ENCODE results near the gene BBS2. TPM values are rescaled to one million over a fixed set of nuclear protein-coding genes. Genes with fewer than 3 reads are reported as not detected.

The BBS2 gene
- total RNA-seq, 1 experiment from 2014 or later = 56.3 TPM

GRCh38 chr16:56518425-56518824, 1.4 kb downstream of the BBS2 start:
- Histone ChIP-seq H3K79me2 (ENCODE audit: low read depth) (peaks cover 32% of the 10 kb centered on the region), H3K9me2 (ENCODE audit: insufficient read depth) (no peaks in the 10 kb centered on the region), H3K4me2 (peak overlapping the region; percentile 97), H3K4me1 (replicated peaks; ENCODE audit: insufficient read depth) (peaks cover 30% of the 10 kb centered on the region), H4K20me1 (ENCODE audit: insufficient read depth) (peaks cover 4% of the 10 kb centered on the region; the same call in 1 of the 2 replicates), H3K36me3 (ENCODE audit: low read depth) (peaks cover 3% of the 10 kb centered on the region; the same call in 1 of the 2 replicates), H3K4me3 (no peak overlapping the region), H3K27ac (no peak overlapping the region), H3K9me3 (ENCODE audit: insufficient read depth, low read depth) (no peaks in the 10 kb centered on the region), H3K27me3 (ENCODE audit: insufficient read depth, low read depth) (no peaks in the 10 kb centered on the region), H2AFZ (no peak overlapping the region), H3F3A (ENCODE audit: insufficient read depth, low read depth) (peaks cover 15% of the 10 kb centered on the region)
- no TSS peak for BruUV-seq (replicated peaks)
- CTCF ChIA-PET = no interaction called here
- no peak for DNase-seq
- TF ChIP-seq, protein P1, sequence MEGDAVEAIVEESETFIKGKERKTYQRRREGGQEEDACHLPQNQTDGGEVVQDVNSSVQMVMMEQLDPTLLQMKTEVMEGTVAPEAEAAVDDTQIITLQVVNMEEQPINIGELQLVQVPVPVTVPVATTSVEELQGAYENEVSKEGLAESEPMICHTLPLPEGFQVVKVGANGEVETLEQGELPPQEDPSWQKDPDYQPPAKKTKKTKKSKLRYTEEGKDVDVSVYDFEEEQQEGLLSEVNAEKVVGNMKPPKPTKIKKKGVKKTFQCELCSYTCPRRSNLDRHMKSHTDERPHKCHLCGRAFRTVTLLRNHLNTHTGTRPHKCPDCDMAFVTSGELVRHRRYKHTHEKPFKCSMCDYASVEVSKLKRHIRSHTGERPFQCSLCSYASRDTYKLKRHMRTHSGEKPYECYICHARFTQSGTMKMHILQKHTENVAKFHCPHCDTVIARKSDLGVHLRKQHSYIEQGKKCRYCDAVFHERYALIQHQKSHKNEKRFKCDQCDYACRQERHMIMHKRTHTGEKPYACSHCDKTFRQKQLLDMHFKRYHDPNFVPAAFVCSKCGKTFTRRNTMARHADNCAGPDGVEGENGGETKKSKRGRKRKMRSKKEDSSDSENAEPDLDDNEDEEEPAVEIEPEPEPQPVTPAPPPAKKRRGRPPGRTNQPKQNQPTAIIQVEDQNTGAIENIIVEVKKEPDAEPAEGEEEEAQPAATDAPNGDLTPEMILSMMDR (conservative IDR thresholded peaks at IDR 0.05) = no peak
- no peak for TF ChIP-seq EZH2 (IDR thresholded peaks at IDR 0.05; ENCODE audit: low read depth)
- intact Hi-C loops (cut with micrococcal nuclease; ENCODE audit: unreplicated experiment) = loop anchor here (10.0 kb wide), 1 partner anchor 56 kb away; no protein-coding TSS in a partner anchor
- POLR2A ChIA-PET (ENCODE audit: unreplicated experiment) = interaction anchor here (0.7 to 0.8 kb wide), 2 partner anchors 139 to 332 kb away, joined by 5 to 7 read pairs; no protein-coding TSS in a partner anchor

- H4K20me1 ChIP-seq (ENCODE audit: insufficient read depth) = peaks cover 4% of the 10 kb centered on the region; the same call in 1 of the 2 replicates
- no peak for TF ChIP-seq EZH2 (IDR thresholded peaks at IDR 0.05; ENCODE audit: low read depth)
- TF ChIP-seq, protein P1 (conservative IDR thresholded peaks at IDR 0.05) = no peak
- intact Hi-C loops (cut with micrococcal nuclease; ENCODE audit: unreplicated experiment) = loop anchor here (10.0 kb wide), 1 partner anchor 58 kb away; no protein-coding TSS in a partner anchor
- peaks cover 15% of the 10 kb centered on the region for H3F3A ChIP-seq (ENCODE audit: insufficient read depth, low read depth)
- BruUV-seq (replicated peaks) = no TSS peak
- no peak overlapping the region for H3K4me3 ChIP-seq
- peaks cover 30% of the 10 kb centered on the region for H3K4me1 ChIP-seq (replicated peaks; ENCODE audit: insufficient read depth)
- no peak overlapping the region for H3K4me2 ChIP-seq
- no peaks in the 10 kb centered on the region for H3K9me2 ChIP-seq (ENCODE audit: insufficient read depth)
- H3K27me3 ChIP-seq (ENCODE audit: insufficient read depth, low read depth) = no peaks in the 10 kb centered on the region
- no peak overlapping the region for H2AFZ ChIP-seq
- peaks cover 40% of the 10 kb centered on the region for H3K79me2 ChIP-seq (ENCODE audit: low read depth)
- ChIA-PET POLR2A (ENCODE audit: unreplicated experiment) (no interaction called here), CTCF (no interaction called here)
- H3K9me3 ChIP-seq (ENCODE audit: insufficient read depth, low read depth) = no peaks in the 10 kb centered on the region
- no peak overlapping the region for H3K27ac ChIP-seq
- no peak for DNase-seq
- H3K36me3 ChIP-seq (ENCODE audit: low read depth) = peaks cover 14% of the 10 kb centered on the region
These were observed 2.6 kb downstream of the BBS2 start for GRCh38 chr16:56517206-56517605.

- no peaks in the 10 kb centered on the region for H3K27me3 ChIP-seq (ENCODE audit: insufficient read depth, low read depth)
- peaks cover 15% of the 10 kb centered on the region for H3F3A ChIP-seq (ENCODE audit: insufficient read depth, low read depth)
- DNase-seq = no peak
- intact Hi-C loops (cut with micrococcal nuclease; ENCODE audit: unreplicated experiment) = loop anchor here (10.0 kb wide), 1 partner anchor 59 kb away; no protein-coding TSS in a partner anchor
- ChIA-PET POLR2A (ENCODE audit: unreplicated experiment) (no interaction called here), CTCF (interaction anchor here (1.2 kb wide), 1 partner anchor 186 kb away, joined by 7 read pairs; no protein-coding TSS in a partner anchor)
- BruUV-seq (replicated peaks) = no TSS peak
- H3K4me1 ChIP-seq (replicated peaks; ENCODE audit: insufficient read depth) = peaks cover 29% of the 10 kb centered on the region
- H3K9me3 ChIP-seq (ENCODE audit: insufficient read depth, low read depth) = no peaks in the 10 kb centered on the region
- peaks cover 40% of the 10 kb centered on the region for H3K79me2 ChIP-seq (ENCODE audit: low read depth)
- TF ChIP-seq, protein P1 (conservative IDR thresholded peaks at IDR 0.05) = no peak
- TF ChIP-seq EZH2 (IDR thresholded peaks at IDR 0.05; ENCODE audit: low read depth) = no peak
- H3K4me2 ChIP-seq = no peak overlapping the region
- H3K36me3 ChIP-seq (ENCODE audit: low read depth) = peaks cover 22% of the 10 kb centered on the region
- no peak overlapping the region for H2AFZ ChIP-seq
- H4K20me1 ChIP-seq (ENCODE audit: insufficient read depth) = peaks cover 4% of the 10 kb centered on the region; the same call in 1 of the 2 replicates
- no peaks in the 10 kb centered on the region for H3K9me2 ChIP-seq (ENCODE audit: insufficient read depth)
- H3K27ac ChIP-seq = no peak overlapping the region
- no peak overlapping the region for H3K4me3 ChIP-seq
These were observed 4.2 kb downstream of the BBS2 start for GRCh38 chr16:56515665-56516064.
